ENCODE measurements around the gene DEPDC4. TPM values are rescaled to one million over a fixed set of nuclear protein-coding genes. Genes with fewer than 3 reads are reported as not detected.

DEPDC4 gene
- total RNA-seq, 1 donor from 2014 or later, result 0.40 TPM

Other genes with a start within 250 kb of the DEPDC4 start
- gene BLTP3B, start 124.2 kb downstream of the DEPDC4 start, total RNA-seq, result 12.0 TPM
- gene ACTR6, start 66.3 kb downstream of the DEPDC4 start, total RNA-seq, result 23.8 TPM
- gene SCYL2, start 98 bp upstream of the DEPDC4 start, total RNA-seq, result 29.7 TPM
- not detected for gene SLC17A8, start 90.0 kb upstream of the DEPDC4 start, total RNA-seq
- not detected for gene NR1H4, start 206.8 kb upstream of the DEPDC4 start, total RNA-seq